ENCODE data around the gene KLHL30. TPM values are rescaled to one million over a fixed set of nuclear protein-coding genes. Genes with fewer than 3 reads are reported as not detected.

The KLHL30 gene
- total and polyA plus RNA-seq, 2 experiments from 2014 or later, result 0.07 TPM; not detected in 1

DNA sequence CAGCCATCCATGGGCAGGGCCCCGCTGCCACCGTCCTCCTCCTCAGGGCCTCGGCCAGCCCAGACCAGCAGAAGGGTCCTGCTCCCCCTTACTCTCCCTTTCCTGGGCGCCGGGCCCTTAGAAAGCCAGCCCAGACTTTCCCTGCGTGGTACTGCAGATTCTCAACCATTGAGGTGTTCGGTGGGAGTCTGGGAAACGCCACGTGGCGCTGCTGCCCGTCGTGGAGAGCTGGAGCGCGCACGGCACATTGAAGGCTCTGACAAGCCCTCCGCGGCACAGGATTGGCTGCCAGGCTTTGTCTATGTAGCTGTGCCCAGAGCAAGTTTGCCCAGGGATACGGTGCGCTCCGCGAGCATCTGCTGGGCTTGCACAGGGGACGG, 10.4 kb upstream of the KLHL30 start:
- DNase-seq (ENCODE audit: low spot score) (peak; percentile 39), ATAC-seq (peak; percentile 41; the same call in 2 of the 3 replicates)
- Mint-ChIP-seq H3K9me3 (no peaks in the 10 kb centered on the region), H3K27ac (no peak overlapping the region), H3K27me3 (ENCODE audit: insufficient read depth, low read depth, poor library complexity) (peaks cover 7% of the 10 kb centered on the region), H3K4me1 (no peaks in the 10 kb centered on the region), H3K4me3 (peak overlapping the region; percentile 25; the same call in 1 of the 3 replicates), H3K36me3 (ENCODE audit: low read depth) (no peaks in the 10 kb centered on the region)
- Histone ChIP-seq H3K4me3 (peak overlapping the region; percentile 51; the same call in 1 of the 2 replicates), H3K9me2 (ENCODE audit: insufficient read depth) (no peaks in the 10 kb centered on the region), H4K20me1 (replicated peaks; ENCODE audit: insufficient read depth) (no peaks in the 10 kb centered on the region), H3K79me2 (replicated peaks; ENCODE audit: insufficient read depth) (no peaks in the 10 kb centered on the region), H3K27ac (ENCODE audit: low read depth) (no peak overlapping the region), H3K4me2 (peak overlapping the region; percentile 72), H3K27me3 (ENCODE audit: insufficient read depth) (no peaks in the 10 kb centered on the region), H3F3A (replicated peaks; ENCODE audit: low read depth) (peaks cover 9% of the 10 kb centered on the region; the same call in 1 of the 2 replicates), H3K36me3 (ENCODE audit: insufficient read depth) (no peaks in the 10 kb centered on the region), H2AFZ (peak overlapping the region; percentile 97), H3K4me1 (ENCODE audit: insufficient read depth) (no peaks in the 10 kb centered on the region)
- TF ChIP-seq, protein P1, sequence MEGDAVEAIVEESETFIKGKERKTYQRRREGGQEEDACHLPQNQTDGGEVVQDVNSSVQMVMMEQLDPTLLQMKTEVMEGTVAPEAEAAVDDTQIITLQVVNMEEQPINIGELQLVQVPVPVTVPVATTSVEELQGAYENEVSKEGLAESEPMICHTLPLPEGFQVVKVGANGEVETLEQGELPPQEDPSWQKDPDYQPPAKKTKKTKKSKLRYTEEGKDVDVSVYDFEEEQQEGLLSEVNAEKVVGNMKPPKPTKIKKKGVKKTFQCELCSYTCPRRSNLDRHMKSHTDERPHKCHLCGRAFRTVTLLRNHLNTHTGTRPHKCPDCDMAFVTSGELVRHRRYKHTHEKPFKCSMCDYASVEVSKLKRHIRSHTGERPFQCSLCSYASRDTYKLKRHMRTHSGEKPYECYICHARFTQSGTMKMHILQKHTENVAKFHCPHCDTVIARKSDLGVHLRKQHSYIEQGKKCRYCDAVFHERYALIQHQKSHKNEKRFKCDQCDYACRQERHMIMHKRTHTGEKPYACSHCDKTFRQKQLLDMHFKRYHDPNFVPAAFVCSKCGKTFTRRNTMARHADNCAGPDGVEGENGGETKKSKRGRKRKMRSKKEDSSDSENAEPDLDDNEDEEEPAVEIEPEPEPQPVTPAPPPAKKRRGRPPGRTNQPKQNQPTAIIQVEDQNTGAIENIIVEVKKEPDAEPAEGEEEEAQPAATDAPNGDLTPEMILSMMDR (conservative IDR thresholded peaks at IDR 0.05; ENCODE audit: low read depth in 2 of 2), result no peak
- no peak for TF ChIP-seq ZNF114 (CRISPR knock-in tag; IDR thresholded peaks at IDR 0.05)
- no peak for TF ChIP-seq NANOG (IDR thresholded peaks at IDR 0.05; ENCODE audit: borderline replicate concordance)
- no peak for TF ChIP-seq STAT1 (IDR thresholded peaks at IDR 0.05; ENCODE audit: unreplicated experiment)

DNA sequence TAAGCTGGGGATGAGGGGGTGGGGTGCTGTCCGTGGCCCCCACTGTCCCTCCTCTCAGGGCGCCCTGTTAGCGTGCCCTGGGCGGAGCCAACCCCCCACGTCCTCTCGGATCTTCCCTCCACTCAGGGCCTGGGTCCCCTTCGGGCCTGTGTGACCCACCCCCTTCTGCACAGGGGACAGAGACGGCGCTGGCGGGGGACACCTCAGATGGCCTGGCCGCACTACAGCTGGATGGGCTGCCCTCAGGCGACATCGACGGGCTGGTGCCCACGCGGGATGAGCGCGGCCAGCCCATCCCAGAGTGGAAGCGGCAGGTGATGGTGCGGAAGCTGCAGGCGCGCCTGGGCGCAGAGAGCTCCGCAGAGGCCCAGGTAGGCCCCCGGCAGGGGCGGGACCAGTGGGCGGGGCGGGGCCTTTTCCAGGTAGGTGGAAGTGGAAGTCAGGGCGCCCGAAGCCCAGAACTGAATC, 9.9 kb upstream of the KLHL30 start:
- H3K36me3 ChIP-seq (ENCODE audit: insufficient read depth), result no peaks in the 10 kb centered on the region

More for the DNA sequence above, 9.9 kb upstream of the KLHL30 start:
- H3K9me2 ChIP-seq (ENCODE audit: insufficient read depth), result no peaks in the 10 kb centered on the region
- peak overlapping the region; percentile 72 for H3K4me2 ChIP-seq
- H3K27me3 ChIP-seq (ENCODE audit: insufficient read depth), result no peaks in the 10 kb centered on the region
- H3K36me3 Mint-ChIP-seq (ENCODE audit: low read depth), result no peaks in the 10 kb centered on the region
- no peak overlapping the region for H3K27ac Mint-ChIP-seq
- H3K9me3 Mint-ChIP-seq, result no peaks in the 10 kb centered on the region
- H3K79me2 ChIP-seq (replicated peaks; ENCODE audit: insufficient read depth), result no peaks in the 10 kb centered on the region
- TF ChIP-seq, protein P1 (conservative IDR thresholded peaks at IDR 0.05; ENCODE audit: low read depth in 2 of 2), result no peak
- peaks cover 10% of the 10 kb centered on the region for H3K27me3 Mint-ChIP-seq (ENCODE audit: insufficient read depth, low read depth, poor library complexity)
- H3K4me3 Mint-ChIP-seq, result peak overlapping the region; percentile 25; the same call in 2 of the 3 replicates
- DNase-seq (ENCODE audit: low spot score) (peak; percentile 85), ATAC-seq (peak; percentile 82)
- peaks cover 5% of the 10 kb centered on the region; the same call in 1 of the 3 replicates for H3K4me1 Mint-ChIP-seq
- peaks cover 9% of the 10 kb centered on the region; the same call in 1 of the 2 replicates for H3F3A ChIP-seq (replicated peaks; ENCODE audit: low read depth)
- H3K4me1 ChIP-seq (ENCODE audit: insufficient read depth), result no peaks in the 10 kb centered on the region
- H2AFZ ChIP-seq, result peak overlapping the region; percentile 97
- no peaks in the 10 kb centered on the region for H4K20me1 ChIP-seq (replicated peaks; ENCODE audit: insufficient read depth)
- H3K4me3 ChIP-seq, result peak overlapping the region; percentile 51
- H3K27ac ChIP-seq (ENCODE audit: low read depth), result no peak overlapping the region
